CD4-positive, alpha-beta T cell treated with Interleukin-15 for 1 hour (primary cell): ENCODE measurements around the gene RAD23A.
"Not testable (repeated sequence)": the region's sequence is repeated elsewhere in the genome, so short reads cannot be mapped to it uniquely, and the experiment has no call there.

Experiments
- DNase-seq: peaks from one replicate; pipeline ENCODE4 v3.0.0-alpha.2; 2020

RAD23A gene

GRCh38 chr19:12945479-12946091 is at the start of gene RAD23A:
Gene RAD23A (plus strand): TSS chr19:12945862. CDS start chr19:12945949, 87 bp downstream.
- DNase-seq = peak; percentile 98

- no peak for DNase-seq
Observed at GRCh38 chr19:12896460-12896859, 49.2 kb upstream of the RAD23A start.

- no peak for DNase-seq
Observed at GRCh38 chr19:12899891-12900518, 45.7 kb upstream of the RAD23A start.

GRCh38 chr19:12907166-12907565 is 38.5 kb upstream of the RAD23A start:
- DNase-seq = no peak

GRCh38 chr19:12912571-12912970 is 33.1 kb upstream of the RAD23A start:
- DNase-seq = no peak

GRCh38 chr19:12913011-12913561 is 32.6 kb upstream of the RAD23A start:
- no peak for DNase-seq

- peak; percentile 70 for DNase-seq
Observed at GRCh38 chr19:12913851-12914690, 31.6 kb upstream of the RAD23A start.

- DNase-seq = not testable (repeated sequence)
Observed at GRCh38 chr19:12915860-12916259, 29.8 kb upstream of the RAD23A start.

- no peak for DNase-seq
Observed at GRCh38 chr19:12918253-12918652, 27.4 kb upstream of the RAD23A start.

GRCh38 chr19:12921047-12921446 is 24.6 kb upstream of the RAD23A start:
- DNase-seq = no peak

- DNase-seq = no peak
Observed at GRCh38 chr19:12922959-12923358, 22.7 kb upstream of the RAD23A start.

- DNase-seq = no peak
Observed at GRCh38 chr19:12924621-12925310, 20.9 kb upstream of the RAD23A start.

GRCh38 chr19:12930002-12930645 is 15.5 kb upstream of the RAD23A start:
- no peak for DNase-seq

- no peak for DNase-seq
Observed at GRCh38 chr19:12932392-12933286, 13.0 kb upstream of the RAD23A start.

GRCh38 chr19:12933287-12934072 is 12.2 kb upstream of the RAD23A start, which contains the start of gene FARSA:
Gene FARSA (minus strand): TSS chr19:12933711. CDS start chr19:12933696, 15 bp downstream.
- DNase-seq = peak; percentile 90

GRCh38 chr19:12935071-12935470 is 10.6 kb upstream of the RAD23A start:
- no peak for DNase-seq

GRCh38 chr19:12936582-12936981 is 9.1 kb upstream of the RAD23A start:
- no peak for DNase-seq

GRCh38 chr19:12937093-12937926 is 8.4 kb upstream of the RAD23A start:
- DNase-seq = peak; percentile 35
